K562 (cell line): ENCODE results near the gene DUSP3. TPM values are rescaled to one million over a fixed set of nuclear protein-coding genes. Genes with fewer than 3 reads are reported as not detected.
A peak's percentile ranks its signal among the peaks of the same experiment; 100 is the strongest.

ENCODE experiments used
- ATAC-seq: fragments of 200-7000 bp; cut with Tn5 transposase; 3 replicates; pipeline ENCODE4 v1.9.1; 2020; ENCODE audit warnings: moderate library complexity
- BruUV-seq: library from RNA; stranded (reverse); fragments of 400-500 nt; replicated peaks from 2 replicates; lab custom pipeline; 2021; lab: Mats Ljungman, UMichigan
- CTCF ChIA-PET: fragments of 300-600 bp; formaldehyde crosslinking; extraction: SDS; loops from one replicate; lab custom pipeline; 2021; ENCODE audit warnings: low intra/inter-chr PET ratio; lab: Yijun Ruan, JAX
- POLR2A ChIA-PET: fragments of 300-600, 350-650 bp; sonication (Branson Sonifier 250); formaldehyde crosslinking; extraction: SDS; loops from one replicate; lab custom pipeline; 2021; ENCODE audit warnings: antibody characterized with exemption, inconsistent platforms; lab: Yijun Ruan, JAX
- DNase-seq, 4 experiments: peaks; one replicate each; pipeline versions ENCODE4 v3.0.0 to v3.0.0-alpha.2; 2011 to 2018; ENCODE audit warnings: low spot score in 3 of 4, mixed read lengths in 3 of 4; ENCODE audit errors: extremely low read depth in 1 of 4
- FAIRE-seq: peaks from 2 replicates; lab custom pipeline; 2011; peaks lifted over from hg19 to GRCh38; lab: Jason Lieb, UNC
- H2AFZ ChIP-seq: 2 replicates; pipeline ENCODE4 v1.6.0; 2011; ENCODE audit warnings: low read depth, low read length, control low read depth, inconsistent platforms
- H3K27ac ChIP-seq: fragments of 200-600 bp; 3 replicates; pipeline ENCODE4 v1.8.0; 2011; ENCODE audit warnings: low read depth, mild to moderate bottlenecking, control low read depth, inconsistent platforms, low read length, moderate library complexity, mixed read lengths; ENCODE audit errors: extremely low read depth
- H3K27me3 ChIP-seq, 2 experiments: fragments of 300-600 bp in 1 of 2; 2 replicates in 1 of 2; 3 replicates in 1 of 2; pipeline versions ENCODE4 v1.6.0 to v1.8.0; 2011; ENCODE audit warnings: inconsistent platforms in 2 of 2, low read length in 2 of 2, mild to moderate bottlenecking in 1 of 2, mixed read lengths in 1 of 2, moderate library complexity in 1 of 2; ENCODE audit not compliant: control insufficient read depth in 2 of 2, insufficient read depth in 2 of 2
- H3K36me3 ChIP-seq: fragments of 300-600 bp; 3 replicates; pipeline ENCODE4 v1.8.0; 2011; ENCODE audit warnings: mild to moderate bottlenecking, low read length, inconsistent platforms; ENCODE audit not compliant: control insufficient read depth, insufficient read depth
- H3K4me1 ChIP-seq, 2 experiments: fragments of 200-600 bp in 1 of 2; replicated peaks in 1 of 2; 2 replicates in 1 of 2; 3 replicates in 1 of 2; pipeline versions ENCODE4 v1.5.1 to v1.8.0; 2011; ENCODE audit warnings: inconsistent platforms in 2 of 2, low read length in 2 of 2, mild to moderate bottlenecking in 1 of 2, mixed read lengths in 1 of 2, moderate library complexity in 1 of 2; ENCODE audit not compliant: control insufficient read depth in 2 of 2, insufficient read depth in 2 of 2
- H3K4me2 ChIP-seq: 2 replicates; pipeline ENCODE4 v1.6.1; 2011; ENCODE audit warnings: low read length, control low read depth, inconsistent platforms, mixed read lengths; ENCODE audit not compliant: insufficient read depth
- H3K4me3 ChIP-seq: fragments of 200-600 bp; sonication (generic), shearing (Covaris generic); 2 replicates; pipeline ENCODE4 v1.5.1; 2016; ENCODE audit warnings: control low read depth, inconsistent platforms
- H3K79me2 ChIP-seq: fragments of 200-600 bp; 3 replicates; pipeline ENCODE4 v1.8.0; 2011; ENCODE audit warnings: low read length, inconsistent platforms; ENCODE audit not compliant: control insufficient read depth, insufficient read depth
- H3K9ac ChIP-seq, 2 experiments: 2 replicates each; pipeline versions ENCODE4 v1.6.0 to v1.6.1; 2011; ENCODE audit warnings: low read depth in 2 of 2, low read length in 2 of 2, control low read depth in 1 of 2, inconsistent platforms in 1 of 2, mild to moderate bottlenecking in 1 of 2, mixed read lengths in 1 of 2; ENCODE audit not compliant: insufficient read depth in 1 of 2
- H3K9me1 ChIP-seq: one replicate; pipeline ENCODE4 v1.6.0; 2011; ENCODE audit warnings: inconsistent platforms, mild to moderate bottlenecking, low read length, moderate library complexity; ENCODE audit not compliant: control insufficient read depth, insufficient read depth
- H3K9me3 ChIP-seq: replicated peaks from 2 replicates; pipeline ENCODE4 v1.5.1; 2011; ENCODE audit warnings: low read depth, low read length, inconsistent platforms; ENCODE audit not compliant: control insufficient read depth, insufficient read depth
- H4K20me1 ChIP-seq: replicated peaks from 2 replicates; pipeline ENCODE4 v1.6.1; 2011; ENCODE audit warnings: low read length, inconsistent platforms, mixed read lengths; ENCODE audit not compliant: control insufficient read depth, insufficient read depth
- C11orf30 ChIP-seq: fragments of 450-650 bp; IDR thresholded peaks from 2 replicates; pipeline ENCODE4 v1.6.1; 2016; ENCODE audit warnings: low read depth, mild to moderate bottlenecking
- MAFF ChIP-seq: IDR thresholded peaks from 2 replicates; pipeline ENCODE4 v1.6.1; 2012; ENCODE audit warnings: low read length, improper control_type of control experiment
- MAFK ChIP-seq: IDR thresholded peaks from 2 replicates; pipeline ENCODE4 v1.6.1; 2011; ENCODE audit warnings: low read length, improper control_type of control experiment
- NFE2 ChIP-seq: IDR thresholded peaks from 2 replicates; pipeline ENCODE4 v1.6.1; 2014; ENCODE audit warnings: antibody characterized with exemption, low read depth
- PRMT5 ChIP-seq: sonication (generic); formaldehyde crosslinking; IDR thresholded peaks from 2 replicates; pipeline ENCODE4 v1.5.0; 2020; ENCODE audit warnings: missing genetic modification reagents
- RBM25 ChIP-seq: fragments of 200-400 bp; formaldehyde crosslinking; IDR thresholded peaks from 2 replicates; pipeline ENCODE4 v1.6.1; 2018; ENCODE audit warnings: low read length, low read depth, moderate library complexity; ENCODE audit not compliant: severe bottlenecking
- SMARCA4 ChIP-seq: fragments of 450-650 bp; IDR thresholded peaks from 2 replicates; pipeline ENCODE4 v1.6.1; 2016
- ZNF217 ChIP-seq: sonication (generic); formaldehyde crosslinking; IDR thresholded peaks from 2 replicates; pipeline ENCODE4 v1.8.0; 2022; ENCODE audit warnings: mild to moderate bottlenecking, missing genetic modification reagents
- ZNF316 ChIP-seq: fragments of 450-650 bp; IDR thresholded peaks from 2 replicates; pipeline ENCODE4 v1.6.1; 2016
- WGBS: fragments of 100-300 bp; shearing (Covaris generic); methylation state at CpG from one replicate; pipeline ENCODE4 v1.1.6; 2016; ENCODE audit warnings: low coverage, mixed read lengths; ENCODE audit not compliant: insufficient coverage; ENCODE audit errors: missing lambda C conversion rate; 5-methylcytosine and 5-hydroxymethylcytosine counted together
- in situ Hi-C: fragments of 300-500 bp; cut with MboI; formaldehyde crosslinking; loops from 4 replicates; pipeline ENCODE4 v1.15.0; 2018; ENCODE audit warnings: inconsistent platforms, mixed read lengths
- intact Hi-C: fragments of 100-400 bp; cut with micrococcal nuclease; formaldehyde crosslinking; loops from 2 replicates; pipeline ENCODE4 v1.14.2; 2022
- polyA plus RNA-seq, 8 experiments: library from polyadenylated mRNA; depleted of rRNA in 4 of 8; stranded (reverse) in 5 of 8; unstranded in 3 of 8; fragments of >200 nt; fragmentation: Nextera tagmentation in 2 of 8; fragmentation: Illumina TruSeq in 1 of 8; extraction: Ambion mirVana in 2 of 8; extraction: Trizol in 1 of 8; gene quantifications; 2 replicates each; pipeline versions ENCODE4 v1.2.1 to v1.2.3, GENCODE V29; 2011 to 2014; ENCODE audit warnings: inconsistent platforms in 1 of 8, missing spikeins in 1 of 8
- total RNA-seq, 7 experiments: library from RNA; depleted of rRNA in 6 of 7; stranded (reverse); fragments of >200 nt in 6 of 7; fragmentation: Illumina TruSeq in 2 of 7; extraction: Trizol in 2 of 7; gene quantifications; 2 replicates each; pipeline versions ENCODE4 v1.2.1 to v1.2.3, GENCODE V29; 2011 to 2021; ENCODE audit warnings: low replicate concordance in 1 of 7
- TF ChIP-seq, protein P1 (sequence below): sonication (generic); formaldehyde crosslinking; IDR thresholded peaks from 2 replicates; pipeline ENCODE4 v1.9.0; 2022; ENCODE audit warnings: mild to moderate bottlenecking, missing genetic modification reagents
- TF ChIP-seq, protein P2 (sequence below): fragments of 450-650 bp; IDR thresholded peaks from 2 replicates; pipeline ENCODE4 v1.6.1; 2017; ENCODE audit warnings: antibody characterized with exemption, mild to moderate bottlenecking

Gene DUSP3
- total and polyA plus RNA-seq, 9 of the 15 experiments (the other 6 are each of a cell fraction or from before 2014, with no cell fraction given) = 4.1 to 19.8 (median 12.3) TPM

DNA sequence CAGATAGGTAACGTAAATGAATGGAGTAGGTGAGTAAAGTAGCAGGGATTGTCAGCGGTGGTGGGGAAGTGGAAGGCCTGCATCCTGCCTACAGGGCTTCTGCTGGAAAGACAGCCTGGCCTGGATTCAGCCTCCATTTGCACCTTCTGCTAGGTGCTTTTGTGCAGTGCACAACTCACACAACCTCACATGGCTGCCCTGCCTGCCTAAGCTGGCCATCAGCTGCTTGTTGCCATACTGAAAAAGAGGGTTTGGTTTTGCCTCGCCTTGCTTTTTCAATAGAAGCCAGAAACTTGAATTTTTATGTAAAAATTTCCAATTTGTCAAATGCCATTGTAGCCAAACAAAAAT lies 56.5 kb downstream of the DUSP3 start:
- H3K4me3 ChIP-seq = no peak overlapping the region
- POLR2A ChIA-PET = interaction anchor here (0.7 to 1.0 kb wide), 3 partner anchors 18 to 56 kb away, joined by 3 to 4 read pairs (median 4); no protein-coding TSS in a partner anchor
- H3K4me1 ChIP-seq = peaks cover 7 to 14% of the 10 kb centered on the region in 2 experiments
- no peaks in the 10 kb centered on the region for H3K9me3 ChIP-seq
- H3K9ac ChIP-seq = no peak overlapping the region
- intact Hi-C loops = no loop called here
- peak; percentile 29 for TF ChIP-seq RBM25
- TF ChIP-seq, protein P1, sequence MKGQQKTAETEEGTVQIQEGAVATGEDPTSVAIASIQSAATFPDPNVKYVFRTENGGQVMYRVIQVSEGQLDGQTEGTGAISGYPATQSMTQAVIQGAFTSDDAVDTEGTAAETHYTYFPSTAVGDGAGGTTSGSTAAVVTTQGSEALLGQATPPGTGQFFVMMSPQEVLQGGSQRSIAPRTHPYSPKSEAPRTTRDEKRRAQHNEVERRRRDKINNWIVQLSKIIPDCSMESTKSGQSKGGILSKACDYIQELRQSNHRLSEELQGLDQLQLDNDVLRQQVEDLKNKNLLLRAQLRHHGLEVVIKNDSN = no peak
- in situ Hi-C loops = no loop called here
- no peaks in the 10 kb centered on the region for H3K9me1 ChIP-seq
- no peaks in the 10 kb centered on the region for H4K20me1 ChIP-seq
- H2AFZ ChIP-seq = no peak overlapping the region
- DNase-seq (no peak), FAIRE-seq (no peak), ATAC-seq (no peak)
- H3K27me3 ChIP-seq = peaks cover 2 to 7% of the 10 kb centered on the region in 2 experiments; a peak in 2 of 5 replicates
- no TSS peak for BruUV-seq
- 66% methylated on average over 3 of the region's 3 CpGs for WGBS
- no peak overlapping the region for H3K27ac ChIP-seq
- no peaks in the 10 kb centered on the region for H3K79me2 ChIP-seq
- no peaks in the 10 kb centered on the region for H3K36me3 ChIP-seq
- no peak overlapping the region for H3K4me2 ChIP-seq
- CTCF ChIA-PET = no interaction called here

DNA sequence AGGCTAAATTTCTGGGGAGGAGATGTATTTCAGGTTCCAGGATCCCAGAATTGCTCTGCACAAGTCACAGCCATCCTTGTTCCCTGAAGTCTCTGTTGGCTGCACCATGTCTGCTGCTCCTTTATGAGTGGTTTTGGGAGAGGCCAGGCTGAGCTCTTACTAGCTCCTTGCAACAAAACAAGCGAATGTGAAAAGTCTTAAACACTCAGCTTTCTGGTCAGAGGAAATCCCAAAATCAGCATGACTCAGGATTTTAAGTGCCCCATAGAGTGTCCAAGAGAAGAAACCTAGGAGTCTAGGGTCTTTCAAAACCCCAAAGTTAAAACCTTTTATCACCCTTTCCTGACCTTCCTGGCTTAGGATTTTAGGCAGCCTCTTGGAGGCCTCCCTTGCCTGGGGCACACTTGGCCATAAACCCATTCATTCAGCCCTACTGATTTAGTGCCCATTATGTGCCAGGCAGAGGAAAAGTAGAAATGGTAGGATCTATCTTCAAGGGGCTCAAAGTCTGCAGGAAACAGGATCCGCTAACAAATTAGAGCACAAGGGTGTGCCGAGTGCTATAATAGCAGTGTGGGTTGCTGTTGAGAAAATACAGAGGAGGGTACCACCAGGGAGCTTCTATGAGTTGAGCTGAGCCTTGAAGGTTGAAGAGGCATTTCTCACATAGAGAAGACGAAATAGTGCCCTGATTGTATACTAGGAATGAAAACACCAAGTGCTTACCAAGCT lies 57.1 kb downstream of the DUSP3 start:
- no peaks in the 10 kb centered on the region for H3K9me3 ChIP-seq
- peaks cover 7 to 14% of the 10 kb centered on the region in 2 experiments for H3K4me1 ChIP-seq
- intact Hi-C loops (no loop called here), in situ Hi-C loops (no loop called here)
- ChIA-PET POLR2A (interaction anchor here (0.7 to 1.0 kb wide), 2 partner anchors 18 to 39 kb away, joined by 4 read pairs; no protein-coding TSS in a partner anchor), CTCF (no interaction called here)
- peaks cover 5% of the 10 kb centered on the region in 2 experiments; a peak in 4 of 5 replicates for H3K27me3 ChIP-seq
- no peaks in the 10 kb centered on the region for H3K79me2 ChIP-seq
- peak overlapping the region; percentile 64 for H2AFZ ChIP-seq
- H3K9me1 ChIP-seq = no peaks in the 10 kb centered on the region
- no peak overlapping the region for H3K4me3 ChIP-seq
- BruUV-seq = TSS peak; percentile 88
- ATAC-seq = peak; percentile 51; the same call in 2 of the 3 replicates
- no peaks in the 10 kb centered on the region for H4K20me1 ChIP-seq
- H3K4me2 ChIP-seq = peak overlapping the region; percentile 35; the same call in 1 of the 2 replicates
- WGBS = 33% methylated on average over 4 of the region's 4 CpGs
- peak in 2 of 4 experiments; percentile 22 to 29 for DNase-seq
- H3K27ac ChIP-seq = peak overlapping the region; percentile 43; the same call in 1 of the 3 replicates
- no peaks in the 10 kb centered on the region for H3K36me3 ChIP-seq
- peak overlapping the region in 1 of 2 experiments; percentile 34; a peak in 2 of 4 replicates for H3K9ac ChIP-seq
- FAIRE-seq = no peak
- TF ChIP-seq ZNF217 (no peak), C11orf30 (peak; percentile 89), ZNF316 (peak; percentile 85), PRMT5 (CRISPR knock-in tag) (no peak), MAFK (peak; percentile 78), SMARCA4 (0 out of 2 replicates have a peak, but pooled peaks have one; percentile 12), NFE2 (peak; percentile 70), MAFF (peak; percentile 67; the same call in 1 of the 2 replicates)
- TF ChIP-seq, protein P2, sequence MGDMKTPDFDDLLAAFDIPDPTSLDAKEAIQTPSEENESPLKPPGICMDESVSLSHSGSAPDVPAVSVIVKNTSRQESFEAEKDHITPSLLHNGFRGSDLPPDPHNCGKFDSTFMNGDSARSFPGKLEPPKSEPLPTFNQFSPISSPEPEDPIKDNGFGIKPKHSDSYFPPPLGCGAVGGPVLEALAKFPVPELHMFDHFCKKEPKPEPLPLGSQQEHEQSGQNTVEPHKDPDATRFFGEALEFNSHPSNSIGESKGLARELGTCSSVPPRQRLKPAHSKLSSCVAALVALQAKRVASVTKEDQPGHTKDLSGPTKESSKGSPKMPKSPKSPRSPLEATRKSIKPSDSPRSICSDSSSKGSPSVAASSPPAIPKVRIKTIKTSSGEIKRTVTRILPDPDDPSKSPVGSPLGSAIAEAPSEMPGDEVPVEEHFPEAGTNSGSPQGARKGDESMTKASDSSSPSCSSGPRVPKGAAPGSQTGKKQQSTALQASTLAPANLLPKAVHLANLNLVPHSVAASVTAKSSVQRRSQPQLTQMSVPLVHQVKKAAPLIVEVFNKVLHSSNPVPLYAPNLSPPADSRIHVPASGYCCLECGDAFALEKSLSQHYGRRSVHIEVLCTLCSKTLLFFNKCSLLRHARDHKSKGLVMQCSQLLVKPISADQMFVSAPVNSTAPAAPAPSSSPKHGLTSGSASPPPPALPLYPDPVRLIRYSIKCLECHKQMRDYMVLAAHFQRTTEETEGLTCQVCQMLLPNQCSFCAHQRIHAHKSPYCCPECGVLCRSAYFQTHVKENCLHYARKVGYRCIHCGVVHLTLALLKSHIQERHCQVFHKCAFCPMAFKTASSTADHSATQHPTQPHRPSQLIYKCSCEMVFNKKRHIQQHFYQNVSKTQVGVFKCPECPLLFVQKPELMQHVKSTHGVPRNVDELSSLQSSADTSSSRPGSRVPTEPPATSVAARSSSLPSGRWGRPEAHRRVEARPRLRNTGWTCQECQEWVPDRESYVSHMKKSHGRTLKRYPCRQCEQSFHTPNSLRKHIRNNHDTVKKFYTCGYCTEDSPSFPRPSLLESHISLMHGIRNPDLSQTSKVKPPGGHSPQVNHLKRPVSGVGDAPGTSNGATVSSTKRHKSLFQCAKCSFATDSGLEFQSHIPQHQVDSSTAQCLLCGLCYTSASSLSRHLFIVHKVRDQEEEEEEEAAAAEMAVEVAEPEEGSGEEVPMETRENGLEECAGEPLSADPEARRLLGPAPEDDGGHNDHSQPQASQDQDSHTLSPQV = 0 out of 2 replicates have a peak, but pooled peaks have one; percentile 43
